Heart left ventricle (tissue), 13 donors: ENCODE measurements around the gene MAGI1.

Source experiments
- CTCF ChIP-seq, 12 donors: fragments of 200-600 bp; sonication (generic) in 4 of 12; IDR thresholded peaks; one replicate each; pipeline versions ENCODE4 v1.5.0 to v1.8.0; 2018 to 2022; ENCODE audit warnings: antibody characterized with exemption in 12 of 12, mild to moderate bottlenecking in 5 of 12
- POLR2A ChIP-seq, 2 donors: fragments of 450-650 bp; IDR thresholded peaks; one replicate each; pipeline ENCODE4 v1.6.1; 2017; ENCODE audit warnings: antibody characterized with exemption in 2 of 2, mild to moderate bottlenecking in 2 of 2, moderate library complexity in 2 of 2
- donor health status: ischemic (EF 13 %, LVEDD 7.1; RV severe dilation, severe dysfunction).
- donor health status: DM: no; HTN: yes; CAD: no.
- donor health status: DM: no; HTN: no; CAD: no.
- donor health status: ischemic (EF 25% LVEDD 6.9; RV normal size, moderate dysfunction).
- donor health status: ischemic (EF 25% LVEDD 5.7; RV mildly dilated, moderate dysfunction).
- donor health status: ischemic (EF 35%, LVEDD 5.7; RV mildly dilated, moderate dysfunction).
- donor health status: nonischemic (EF 11% LVEDD 7.7; RV severe dilation, severe dysfunction).
- donor health status: DM: yes; HTN: yes; CAD: no.
- donor health status: PGD.
- donor health status: ischemic (EF 29% LVEDD 5.4; RV normal size, mild dysfunction).
- donor health status: nonischemic (EF 23%, LVEDD 6.1; RV moderate dilation, normal function).

- TF ChIP-seq CTCF (IDR thresholded peaks at IDR 0.05) (no peak), POLR2A (IDR thresholded peaks at IDR 0.05) (no peak)
Measured at GRCh38 chr3:65993134-65993900, 45.4 kb downstream of the MAGI1 start.
